ENCODE results near the gene WNK1. TPM values are rescaled to one million over a fixed set of nuclear protein-coding genes. Genes with fewer than 3 reads are reported as not detected.

WNK1 gene
- total RNA-seq, 1 experiment from 2014 or later = 117 TPM

- H4K5ac ChIP-seq (ENCODE audit: insufficient read length, low read depth, low read length) = no peak overlapping the region
- no peak overlapping the region for H2AK5ac ChIP-seq (ENCODE audit: insufficient read length, low read length)
- H2BK120ac ChIP-seq (ENCODE audit: low read depth, low read length, poor library complexity, severe bottlenecking) = no peak overlapping the region
- DNase-seq = no peak
- peaks cover 12% of the 10 kb centered on the region; the same call in 1 of the 2 replicates for H3K79me2 ChIP-seq (ENCODE audit: insufficient read depth, low read length)
- H2BK12ac ChIP-seq (ENCODE audit: insufficient read length, low read depth, low read length) = no peak overlapping the region
- no peaks in the 10 kb centered on the region for H4K20me1 ChIP-seq (ENCODE audit: control insufficient read depth, insufficient read depth, insufficient read length)
- peak overlapping the region; percentile 71 for H3K18ac ChIP-seq (ENCODE audit: insufficient read length, low read depth, low read length)
- peaks cover 16 to 23% of the 10 kb centered on the region in 2 experiments for H3K4me1 Mint-ChIP-seq
- peaks cover 0 to 5% (median 0%) of the 10 kb centered on the region in 3 experiments; a peak in 2 of 7 replicates for H3K36me3 Mint-ChIP-seq (ENCODE audit: insufficient read depth in 1 of 3, low read depth in 3 of 3)
- TF ChIP-seq CTCF (conservative IDR thresholded peaks at IDR 0.05) = no peak
- no peak overlapping the region for H3K9ac ChIP-seq (ENCODE audit: extremely low read depth, insufficient read length, low read length)
- no peak overlapping the region for H2AFZ ChIP-seq (ENCODE audit: low read length)
- no peaks in the 10 kb centered on the region for H3K9me3 ChIP-seq (ENCODE audit: control insufficient read depth, low read depth, low read length)
- H3K4me3 Mint-ChIP-seq = no peak overlapping the region; a peak in 1 of 5 replicates
- no peak overlapping the region for H3K27ac Mint-ChIP-seq
- H3K23me2 ChIP-seq (ENCODE audit: insufficient read length, low read depth, low read length, poor library complexity, severe bottlenecking) = peaks cover 21% of the 10 kb centered on the region
- H2BK20ac ChIP-seq (ENCODE audit: low read depth, low read length, poor library complexity, severe bottlenecking) = no peak overlapping the region
- H4K8ac ChIP-seq (replicated peaks; ENCODE audit: insufficient read length, low read depth, low read length) = no peak overlapping the region
- WGBS (ENCODE audit: extremely low coverage, insufficient read length, low lambda C conversion rate) = no CpG with 5 or more reads among the region's 7 CpGs
- no peaks in the 10 kb centered on the region for H3K9me3 Mint-ChIP-seq
- no peak overlapping the region for H3K56ac ChIP-seq (ENCODE audit: insufficient read length, low read depth, low read length)
- no peaks in the 10 kb centered on the region; the same call in 1 of the 2 replicates for H3K27me3 Mint-ChIP-seq (ENCODE audit: low read depth)
- peak overlapping the region; percentile 91 for H3K4me2 ChIP-seq (ENCODE audit: insufficient read depth, insufficient read length, low read length)
- no peak overlapping the region for H2BK5ac ChIP-seq (ENCODE audit: insufficient read length, low read length)
- H3K4ac ChIP-seq (ENCODE audit: low read depth, low read length) = no peak overlapping the region
- H2BK15ac ChIP-seq (ENCODE audit: low read depth, low read length) = no peak overlapping the region
- no peaks in the 10 kb centered on the region for H3K27me3 ChIP-seq (ENCODE audit: insufficient read depth, low read length)
- no peak overlapping the region for H3T11ph ChIP-seq (ENCODE audit: low read length)
- peaks cover 4% of the 10 kb centered on the region for H3K79me1 ChIP-seq (ENCODE audit: insufficient read depth, low read depth, low read length, poor library complexity, severe bottlenecking)
- H3K27ac ChIP-seq (ENCODE audit: insufficient read length, low read depth, low read length) = peak overlapping the region; percentile 87
- no peak overlapping the region for H4K91ac ChIP-seq (ENCODE audit: insufficient read length, low read depth, low read length)
- H3K4me1 ChIP-seq (ENCODE audit: insufficient read depth, low read length) = no peaks in the 10 kb centered on the region
- H3K23ac ChIP-seq (ENCODE audit: insufficient read length, low read depth, low read length) = no peak overlapping the region
- no peak overlapping the region for H3K14ac ChIP-seq (ENCODE audit: insufficient read depth, low read length)
Observed at GRCh38 chr12:750366-751191, 1.8 kb upstream of the WNK1 start.

Measured in H9 (cell line).